HG03060 (cell line): ENCODE results near the gene TAS2R13.

Experiments used
- ATAC-seq: cut with Tn5 transposase; IDR thresholded peaks from one replicate; pipeline ENCODE4 v1.9.1; 2021; ENCODE audit warnings: low read depth, moderate number of reproducible peaks; ENCODE audit not compliant: unreplicated experiment

The TAS2R13 gene

DNA sequence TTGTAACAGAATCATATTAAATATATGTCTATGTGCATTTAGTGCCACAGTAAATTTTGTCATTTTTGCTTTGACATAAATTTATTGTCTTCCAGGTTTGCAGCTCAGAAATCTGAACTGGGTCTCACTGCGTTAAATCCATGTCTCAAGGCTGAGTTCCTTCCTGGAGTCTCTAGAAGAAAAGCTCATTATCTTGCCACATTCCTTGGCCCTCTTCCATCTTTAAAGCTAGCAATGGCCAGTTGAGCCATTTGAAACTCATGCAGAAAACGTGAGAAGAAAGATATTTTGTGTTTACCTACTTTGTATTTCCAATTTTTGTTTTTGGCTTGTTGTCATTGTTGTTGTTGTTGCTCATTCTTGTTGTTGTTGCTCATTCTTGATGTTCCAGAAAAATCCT, 36.0 kb downstream of the TAS2R13 start:
- no peak for ATAC-seq

DNA sequence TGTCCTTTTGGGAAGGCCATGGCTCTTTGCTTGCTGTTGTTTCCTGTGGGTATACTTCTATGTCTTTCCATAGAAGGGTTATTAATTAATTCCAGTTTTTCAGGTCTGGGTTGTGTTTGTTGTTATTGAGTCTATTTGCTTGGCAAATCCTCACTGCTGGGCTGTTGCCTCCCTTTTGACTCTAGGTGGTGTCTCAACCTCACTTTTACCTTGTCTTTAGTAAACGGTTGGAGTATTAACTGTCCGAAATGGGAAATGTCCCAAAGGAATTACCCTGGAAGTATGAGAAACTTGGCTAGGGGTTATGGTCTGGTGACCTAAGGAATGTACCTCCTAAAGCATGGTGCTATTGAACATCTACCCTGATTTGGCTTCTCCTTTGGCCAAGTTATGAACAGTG, 42.0 kb downstream of the TAS2R13 start:
- no peak for ATAC-seq

DNA sequence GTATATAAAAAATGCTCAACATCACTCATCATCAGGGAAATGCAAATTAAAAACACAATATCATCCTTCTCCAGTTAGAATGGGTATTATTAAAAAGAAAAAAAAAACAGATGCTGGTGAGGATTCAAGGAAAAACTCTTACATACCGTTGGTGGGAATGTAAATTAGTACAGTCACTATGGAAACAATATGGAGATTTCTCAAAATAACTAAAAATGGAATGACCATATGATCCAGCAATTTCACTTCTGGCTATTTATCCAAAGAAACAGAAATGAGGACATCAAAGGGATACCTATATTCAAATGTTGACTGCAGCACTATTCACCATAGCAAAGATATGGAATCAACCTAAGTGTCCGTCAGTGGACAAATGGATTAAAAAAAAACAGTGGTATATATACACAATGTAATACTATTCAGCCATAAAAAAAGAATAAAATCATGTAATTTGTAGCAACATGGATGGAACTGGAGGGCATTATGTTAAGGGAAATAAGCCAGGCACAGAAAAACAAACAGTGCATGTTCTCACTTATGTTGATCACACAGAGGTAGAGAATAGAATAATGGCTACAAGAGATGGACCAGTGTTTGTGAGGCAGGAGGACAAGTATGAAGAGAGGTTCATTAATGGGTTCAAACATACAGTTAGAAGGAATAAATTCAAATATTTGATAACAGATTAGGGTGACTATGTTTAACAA, 45.7 kb downstream of the TAS2R13 start:
- ATAC-seq: no peak

DNA sequence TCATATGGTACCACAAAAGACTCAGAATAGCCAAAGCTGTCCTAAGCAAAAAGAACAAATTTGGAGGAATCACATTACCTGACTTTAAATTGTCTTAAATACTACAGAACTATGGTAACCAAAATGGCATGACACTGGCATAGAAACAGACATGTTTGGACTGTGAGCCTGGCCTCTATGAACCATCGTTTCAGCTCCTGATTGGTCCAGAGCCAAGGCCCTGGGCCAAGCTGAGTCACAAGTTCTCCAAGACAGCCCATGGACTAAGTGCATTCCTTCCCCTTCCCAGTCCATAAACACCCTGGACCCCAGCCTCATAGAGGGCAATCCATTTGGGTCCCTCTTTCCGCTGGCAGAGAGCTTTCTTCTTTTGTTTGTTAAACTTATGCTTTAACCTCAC, 48.0 kb downstream of the TAS2R13 start:
- ATAC-seq: no peak
